Inflammatory macrophage (primary cell): Measurements from ENCODE around the gene MRRF.

Source experiments
- DNase-seq, 2 donors: peaks; one replicate each; pipeline ENCODE4 v3.0.0-alpha.2; 2020 to 2022

The MRRF gene

DNA sequence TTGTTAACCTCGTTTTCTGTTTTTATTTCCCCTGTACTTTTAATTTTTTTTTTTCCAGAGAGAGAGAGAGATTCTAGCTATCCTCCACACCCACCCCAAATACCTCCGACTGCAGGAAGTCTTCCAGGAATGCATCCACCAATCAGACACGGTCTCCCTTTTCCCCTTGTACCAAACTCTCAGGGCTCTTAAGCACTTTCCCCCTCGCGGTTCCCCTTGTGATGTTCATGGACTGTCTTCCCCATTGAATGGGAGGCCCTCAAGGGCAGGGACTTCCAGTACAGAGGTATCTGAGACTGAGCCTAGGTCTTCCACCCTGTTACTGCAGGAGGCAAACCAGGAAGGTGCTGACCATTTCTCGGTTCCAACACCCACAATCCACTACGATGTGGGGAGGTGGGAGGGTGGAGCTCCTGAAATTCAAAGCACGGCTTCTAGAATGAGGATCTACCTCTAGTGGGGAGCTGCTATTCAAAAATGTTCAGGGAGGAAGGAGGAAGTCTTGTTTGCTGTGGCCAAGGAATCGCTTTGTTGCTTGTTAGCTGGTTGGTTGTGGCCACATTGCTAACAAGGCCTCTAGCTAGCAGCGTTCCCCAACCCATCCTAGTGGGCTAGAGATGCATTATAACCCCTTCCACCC, 68.6 kb downstream of the MRRF start:
- DNase-seq, result peak; percentile 28 to 50

DNA sequence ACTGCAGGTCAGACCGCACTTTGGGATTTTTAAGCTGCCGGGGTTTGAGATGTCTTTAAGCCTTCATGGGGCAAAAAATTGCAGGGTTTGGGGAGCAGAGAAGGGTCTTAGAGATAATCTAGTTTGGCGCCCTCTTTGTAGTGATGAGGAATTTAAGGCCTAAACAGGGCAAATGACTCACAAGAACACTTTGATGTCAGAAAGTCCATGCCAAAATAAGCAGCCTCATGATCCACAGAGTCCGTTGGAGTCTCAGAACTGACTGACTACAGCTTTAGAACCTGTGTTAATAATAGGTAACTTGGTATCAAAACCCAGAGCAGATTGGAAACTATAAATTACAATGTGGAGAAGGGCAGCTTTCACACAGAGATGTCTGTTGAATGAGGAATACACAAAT, 70.2 kb downstream of the MRRF start:
- no peak for DNase-seq

DNA sequence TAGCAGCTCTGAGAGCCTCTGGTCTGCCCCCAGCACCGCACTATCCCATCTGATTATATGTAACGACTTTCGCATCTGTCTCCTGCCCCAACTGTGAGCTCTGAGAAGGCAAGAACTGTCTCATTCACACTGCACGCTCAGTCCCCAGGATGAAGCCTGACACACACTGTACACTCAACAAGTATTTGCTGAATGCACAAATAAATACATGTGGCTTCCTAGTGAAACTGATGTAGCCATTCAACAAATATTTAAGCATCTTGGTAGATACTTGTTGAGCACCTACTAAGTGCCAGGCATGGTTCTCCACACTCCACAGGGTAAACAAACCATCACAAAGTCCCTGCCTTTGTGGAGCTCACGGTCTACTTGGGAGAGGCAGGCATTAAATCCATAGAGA, 71.5 kb downstream of the MRRF start:
- no peak for DNase-seq

DNA sequence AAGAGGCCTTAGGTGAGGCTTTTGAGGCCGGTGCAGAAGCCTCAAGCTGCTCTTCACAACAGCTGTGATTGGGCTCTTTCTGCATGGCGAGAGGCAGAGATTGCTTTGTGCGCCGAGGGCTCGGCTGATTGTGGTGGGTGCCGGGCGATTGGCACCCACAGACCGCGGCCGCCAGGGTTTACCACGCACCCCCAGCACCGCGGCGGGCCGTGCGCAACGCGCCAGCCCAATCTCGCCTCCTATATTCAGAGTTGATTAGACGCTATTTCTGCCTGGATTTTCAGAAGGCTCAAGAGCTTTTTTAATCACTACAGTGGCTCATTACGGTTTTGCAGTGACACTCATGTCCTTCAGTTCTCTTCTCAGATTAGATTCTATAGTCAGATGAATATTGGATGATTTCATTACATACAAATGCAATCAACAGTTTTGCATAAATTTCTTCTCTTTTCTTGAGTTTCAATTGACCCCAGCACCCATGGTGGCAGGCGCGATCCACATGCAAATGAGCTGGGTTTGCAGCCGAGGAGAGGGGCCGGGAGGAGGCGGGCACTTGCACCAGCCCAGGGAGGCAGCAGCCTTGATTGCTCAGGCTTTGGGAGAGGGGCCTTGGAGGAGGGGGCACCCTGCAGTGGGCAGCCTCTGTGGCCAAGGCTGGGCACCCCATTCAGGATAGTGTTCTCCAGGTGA, 72.3 kb downstream of the MRRF start:
- DNase-seq, result no peak

DNA sequence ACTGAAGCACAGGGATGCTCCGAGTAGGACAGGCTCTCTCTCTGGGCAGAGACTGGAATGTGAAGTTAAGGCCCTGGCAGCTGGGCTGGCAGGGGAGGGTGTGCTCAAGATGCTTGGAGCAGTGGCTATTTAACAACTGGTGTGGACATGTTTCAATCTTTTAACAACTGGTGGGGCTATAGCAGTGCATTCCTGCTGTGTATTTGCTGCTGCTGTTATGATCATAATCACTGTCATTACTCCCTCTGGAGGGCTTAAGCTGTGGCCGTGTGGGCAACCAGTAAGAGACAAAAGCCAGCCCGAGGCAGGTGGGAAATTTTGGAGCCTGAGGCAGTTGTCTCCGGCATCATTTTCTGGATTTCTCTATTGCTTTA, 72.9 kb downstream of the MRRF start:
- no peak for DNase-seq

DNA sequence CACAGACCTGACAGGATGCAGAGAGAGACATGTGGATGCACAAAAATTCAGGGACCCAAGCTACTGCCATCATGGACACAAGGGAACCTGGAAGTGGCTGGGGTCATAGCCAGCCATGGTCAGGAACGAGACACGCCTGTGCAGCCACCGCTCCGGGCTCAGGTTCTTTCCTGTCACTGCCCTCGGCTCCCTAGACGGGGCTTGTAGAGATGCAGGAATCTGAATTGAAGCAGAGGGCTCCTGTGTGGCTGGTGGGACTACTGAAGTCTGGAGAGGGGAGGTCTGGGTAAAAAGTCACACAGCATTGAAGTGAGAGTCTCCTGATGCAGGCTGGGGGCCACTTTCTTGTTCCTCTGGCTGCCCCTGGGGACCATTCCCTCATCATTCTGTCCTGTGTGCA, 73.9 kb downstream of the MRRF start:
- no peak for DNase-seq

DNA sequence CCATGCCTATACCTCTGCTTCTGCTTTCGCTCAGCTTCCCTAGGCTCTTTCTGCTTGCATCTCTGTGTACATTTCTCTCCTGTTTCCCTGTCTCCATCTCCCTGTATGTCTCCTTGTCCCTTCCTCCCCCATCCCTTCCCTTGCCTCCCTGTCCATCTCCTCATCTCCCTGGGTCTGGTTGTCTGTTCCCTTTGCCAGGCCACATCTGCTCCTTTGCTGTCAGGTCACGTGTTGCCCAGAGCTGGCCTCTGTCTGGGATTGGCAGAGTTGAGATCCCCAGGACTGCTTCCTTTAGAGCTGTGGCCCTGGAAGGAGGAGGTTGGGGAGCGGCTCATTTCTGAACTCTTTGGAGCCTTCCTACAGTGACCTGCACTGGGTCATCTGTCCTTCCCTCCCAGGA, 74.3 kb downstream of the MRRF start:
- DNase-seq, result no peak

DNA sequence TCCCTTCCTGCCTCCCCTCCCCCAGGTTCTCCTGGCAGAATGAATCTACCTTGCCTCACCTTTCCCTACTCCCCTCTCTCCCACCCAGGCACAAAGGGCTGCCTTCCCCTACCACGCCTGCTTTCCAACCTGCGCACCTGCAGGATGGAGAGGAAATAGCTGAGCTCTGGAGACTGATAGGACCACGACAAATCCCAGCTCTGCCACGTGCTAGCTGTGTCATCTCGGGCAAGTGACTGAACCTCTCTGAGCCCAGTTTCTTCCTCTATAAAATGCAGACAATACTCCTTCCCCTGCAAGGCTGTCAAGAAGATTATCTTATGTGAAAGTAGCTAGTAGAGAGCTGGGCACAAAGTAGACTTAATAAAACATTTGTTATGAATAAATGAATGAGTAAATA, 74.9 kb downstream of the MRRF start:
- DNase-seq, result no peak

DNA sequence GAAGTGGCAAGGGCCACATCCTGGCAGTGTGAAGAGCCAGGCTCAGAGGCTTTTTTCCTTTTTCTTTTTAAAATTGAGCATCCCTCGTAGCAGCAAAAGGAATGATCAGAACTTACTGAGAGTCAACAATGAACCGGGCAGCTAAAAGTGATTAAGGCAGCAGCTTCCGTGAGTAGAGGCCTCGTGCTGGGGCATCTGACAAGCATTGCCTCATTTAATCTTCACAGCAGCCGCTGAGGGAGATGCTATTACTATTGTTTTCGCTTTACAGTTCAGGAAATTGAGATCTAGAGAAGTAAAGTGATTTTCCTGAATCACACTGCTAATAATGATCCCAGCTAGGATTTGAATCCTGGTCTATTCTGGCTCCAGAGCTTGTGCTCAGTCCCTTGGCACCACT, 75.5 kb downstream of the MRRF start:
- no peak for DNase-seq

DNA sequence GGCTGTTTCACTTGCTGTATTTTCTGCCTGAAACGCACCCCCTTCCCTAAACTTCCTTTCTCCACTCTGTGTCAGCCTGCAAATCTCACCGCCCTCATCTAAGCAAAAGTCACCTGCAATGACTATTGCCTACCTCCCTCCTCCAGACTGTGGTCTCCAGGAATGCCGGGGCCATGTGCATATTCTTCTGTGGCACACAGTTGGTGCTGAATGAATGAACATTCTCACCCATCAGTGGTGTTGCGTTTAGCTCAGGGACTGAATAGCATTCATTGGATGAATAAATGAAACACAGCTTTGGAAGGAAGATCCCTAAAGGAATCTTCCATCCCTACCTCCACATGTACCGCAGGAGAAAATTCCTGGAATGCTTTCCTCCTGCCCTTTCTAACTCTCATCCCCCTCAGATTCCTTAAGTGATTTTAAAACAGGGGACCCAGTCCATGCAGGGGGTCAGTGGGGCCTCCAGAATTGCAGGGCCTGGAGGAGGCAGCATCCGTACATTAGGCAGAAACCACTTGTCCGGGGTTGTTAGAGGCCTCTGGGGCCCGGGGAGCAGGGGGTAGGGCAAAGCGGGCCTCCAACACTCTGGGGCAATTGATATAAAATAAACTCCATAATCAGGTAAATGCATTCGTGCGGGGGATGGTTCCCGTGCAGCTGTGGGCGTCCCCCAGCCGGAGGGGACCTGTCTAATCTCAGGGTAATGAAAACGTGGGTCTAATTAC, 77.8 kb downstream of the MRRF start:
- DNase-seq, result no peak

DNA sequence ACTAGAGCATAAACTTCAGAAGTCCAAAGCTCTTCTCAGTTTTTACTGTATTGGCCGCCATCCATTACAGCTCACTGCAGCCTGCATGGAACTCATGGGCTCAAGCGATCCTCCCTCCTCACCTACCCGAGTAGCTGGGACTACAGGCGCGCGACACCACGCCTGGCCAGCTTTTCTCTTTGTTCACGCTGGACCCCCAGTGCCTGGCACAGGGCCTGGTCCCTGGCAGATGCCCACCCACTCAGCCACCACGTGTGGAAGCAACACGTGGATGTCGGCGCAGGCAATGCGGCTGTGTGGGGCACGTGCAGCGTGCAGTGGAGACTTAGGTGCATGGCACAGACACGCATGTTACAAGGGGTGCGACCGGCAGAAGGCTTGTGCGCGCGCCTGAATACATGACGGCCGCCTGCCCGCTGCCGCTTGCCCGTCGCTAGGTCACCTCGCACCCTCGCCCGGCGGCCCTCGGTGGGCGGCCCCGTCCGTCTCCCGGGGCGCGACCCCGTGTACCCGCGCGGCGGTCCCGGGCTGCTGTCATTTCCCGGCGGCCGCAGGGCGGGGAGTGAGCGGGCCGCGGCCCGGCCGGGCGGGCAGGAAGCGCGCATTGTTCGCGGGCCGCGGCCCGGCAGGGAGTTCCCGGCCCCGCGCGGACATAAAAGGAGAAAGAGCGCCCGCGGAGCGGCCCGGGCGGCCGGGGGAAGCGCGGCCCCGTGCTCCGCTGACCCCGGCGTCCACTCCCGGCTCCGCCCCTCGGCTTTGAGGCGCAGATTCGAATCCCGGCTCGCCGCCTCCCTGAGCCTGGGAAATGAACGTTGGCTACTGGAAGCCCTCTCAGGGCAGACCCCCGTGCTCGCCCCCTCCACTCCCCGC, 82.0 kb downstream of the MRRF start:
- DNase-seq, result peak in 1 of 2 donors; percentile 52

DNA sequence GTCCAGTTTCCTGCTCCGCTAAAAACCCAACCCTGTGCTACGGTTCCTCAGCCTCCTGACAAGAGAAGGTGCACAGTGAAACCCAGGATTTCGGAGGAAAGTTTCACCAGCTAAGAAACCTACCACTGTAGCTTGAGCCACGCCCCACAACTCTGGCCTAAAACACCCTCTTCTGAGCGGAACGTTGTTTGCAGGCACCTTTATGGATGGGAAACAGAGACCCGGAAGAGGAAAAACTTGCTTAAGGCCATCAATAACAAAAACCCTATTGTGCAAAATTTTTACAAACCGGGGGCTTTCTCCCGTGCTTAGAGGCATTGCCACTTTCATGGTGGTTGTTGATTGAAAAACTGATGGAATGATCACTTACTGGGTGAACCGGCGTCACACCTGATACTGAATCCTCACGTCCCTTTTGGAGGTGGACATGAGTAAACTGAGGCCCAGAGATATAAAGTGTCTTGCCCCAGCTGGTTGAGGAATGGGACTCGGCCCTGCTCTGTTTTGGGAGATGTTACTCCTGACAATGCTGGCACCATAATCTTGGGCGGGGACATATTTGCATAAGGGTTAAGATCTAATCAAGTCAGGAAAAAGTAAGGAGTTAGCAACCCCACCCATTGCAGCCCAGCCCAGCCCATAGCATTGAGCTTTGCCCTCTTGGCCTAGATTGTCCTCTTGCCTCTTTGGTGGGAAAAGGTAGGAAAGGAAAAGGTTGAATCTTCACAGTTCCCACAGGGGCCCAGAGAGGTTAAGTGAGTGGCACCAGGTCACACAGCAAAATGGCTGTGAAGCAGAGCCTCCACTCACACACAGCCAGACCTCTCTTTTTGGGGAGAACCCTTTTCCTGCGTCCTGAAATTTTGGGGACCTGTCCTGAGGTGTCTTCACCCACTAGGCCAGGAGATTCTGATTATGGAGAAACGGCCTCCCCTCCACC, 82.9 kb downstream of the MRRF start:
- DNase-seq, result no peak

DNA sequence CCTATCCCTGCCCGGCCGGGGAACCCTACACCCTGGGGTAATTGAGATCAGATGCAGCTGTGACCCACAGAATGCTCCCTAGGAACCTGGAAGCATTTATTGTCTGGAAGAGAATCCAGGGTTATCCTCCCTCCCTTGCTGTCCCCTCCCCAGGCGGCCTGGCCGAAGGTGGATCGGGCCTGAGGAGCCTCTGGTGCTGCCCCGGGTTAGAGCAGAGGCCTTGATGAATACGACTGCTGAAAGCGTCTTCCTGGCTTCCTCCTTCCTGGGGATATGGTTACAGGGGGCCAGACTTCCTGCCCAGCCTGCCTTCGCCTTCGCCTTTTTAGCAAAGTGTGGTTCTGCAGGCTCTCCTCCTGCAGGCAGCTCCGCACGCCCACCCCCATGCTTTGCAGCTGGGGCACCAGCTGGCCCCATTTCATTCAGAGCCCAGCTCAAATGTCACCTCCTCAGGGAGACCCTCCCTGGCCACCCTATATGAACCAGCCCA, 83.7 kb downstream of the MRRF start:
- no peak for DNase-seq

DNA sequence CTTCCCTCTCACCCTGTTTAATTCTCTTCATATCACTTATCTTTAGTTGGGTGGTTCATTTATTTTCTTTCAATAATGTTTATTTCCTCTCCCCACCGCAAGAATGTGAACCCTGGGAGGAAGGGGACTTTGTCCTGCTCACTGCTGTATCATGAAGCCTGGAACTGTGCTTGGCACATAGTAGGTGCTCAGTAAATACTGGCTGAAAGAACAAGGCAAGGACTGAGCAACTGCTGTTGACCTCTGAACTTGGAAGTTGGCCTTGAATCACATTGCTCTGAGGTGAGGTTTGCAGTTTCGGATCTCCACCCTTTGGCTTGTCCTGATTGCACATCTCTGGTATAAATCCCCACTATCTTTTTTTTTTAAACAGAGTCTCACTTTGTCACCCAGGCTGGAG, 84.1 kb downstream of the MRRF start:
- no peak for DNase-seq

DNA sequence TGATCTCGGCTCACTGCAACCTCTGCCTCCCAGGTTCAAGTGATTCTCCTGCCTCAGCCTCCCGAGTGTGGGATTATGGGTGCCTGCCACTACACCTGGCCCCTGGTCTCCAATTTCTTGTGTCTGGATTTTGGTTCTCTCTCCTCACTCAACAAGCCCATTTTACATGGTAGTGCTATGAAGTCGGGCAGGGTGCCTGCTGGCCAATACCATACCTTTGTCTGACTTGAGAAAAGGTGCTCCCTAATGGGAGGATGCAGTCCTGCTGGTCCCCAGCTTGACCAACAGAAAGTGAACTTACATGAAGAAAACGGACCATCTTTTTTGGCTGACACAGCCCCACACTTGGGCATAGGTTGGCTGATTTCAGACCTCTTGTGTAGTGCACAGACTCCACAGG, 84.5 kb downstream of the MRRF start:
- DNase-seq, result no peak

DNA sequence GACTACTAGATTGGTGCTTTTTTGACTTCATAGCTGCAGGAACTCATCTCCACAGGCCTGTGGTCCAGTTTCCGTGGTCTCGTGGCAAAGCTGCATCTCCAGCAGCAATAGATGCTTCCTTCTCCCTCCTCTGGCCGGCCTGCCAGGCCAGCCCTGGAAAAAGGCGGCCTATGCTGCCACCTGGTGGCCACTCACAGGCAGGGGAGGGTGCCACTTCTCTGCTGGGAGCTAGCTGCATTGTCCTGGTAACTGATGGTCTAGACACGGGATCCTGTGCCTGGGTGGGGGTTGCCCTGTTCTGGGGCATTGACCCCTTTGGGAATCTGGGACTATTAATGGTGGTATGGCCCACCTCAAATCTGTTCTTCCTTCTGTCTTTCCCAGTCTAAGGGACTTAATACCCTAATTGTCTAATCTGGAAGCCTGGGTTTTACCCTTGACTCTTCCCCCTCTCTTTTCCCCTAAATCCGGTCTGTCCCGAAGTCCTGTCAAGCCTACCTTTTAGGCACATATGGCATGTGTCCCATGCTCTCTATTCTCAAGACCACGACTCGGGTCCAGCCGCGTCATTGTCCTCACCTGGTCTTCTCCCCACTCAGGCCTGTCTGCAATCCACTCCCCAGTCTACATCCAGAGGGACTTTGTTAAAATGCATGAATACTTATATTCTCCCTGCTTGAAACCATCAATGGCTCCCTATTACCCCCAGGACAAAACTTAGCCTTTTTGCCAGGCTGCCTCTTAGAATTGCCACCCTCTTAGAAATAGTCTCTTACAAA, 86.1 kb downstream of the MRRF start:
- DNase-seq, result peak; percentile 83 to 85

DNA sequence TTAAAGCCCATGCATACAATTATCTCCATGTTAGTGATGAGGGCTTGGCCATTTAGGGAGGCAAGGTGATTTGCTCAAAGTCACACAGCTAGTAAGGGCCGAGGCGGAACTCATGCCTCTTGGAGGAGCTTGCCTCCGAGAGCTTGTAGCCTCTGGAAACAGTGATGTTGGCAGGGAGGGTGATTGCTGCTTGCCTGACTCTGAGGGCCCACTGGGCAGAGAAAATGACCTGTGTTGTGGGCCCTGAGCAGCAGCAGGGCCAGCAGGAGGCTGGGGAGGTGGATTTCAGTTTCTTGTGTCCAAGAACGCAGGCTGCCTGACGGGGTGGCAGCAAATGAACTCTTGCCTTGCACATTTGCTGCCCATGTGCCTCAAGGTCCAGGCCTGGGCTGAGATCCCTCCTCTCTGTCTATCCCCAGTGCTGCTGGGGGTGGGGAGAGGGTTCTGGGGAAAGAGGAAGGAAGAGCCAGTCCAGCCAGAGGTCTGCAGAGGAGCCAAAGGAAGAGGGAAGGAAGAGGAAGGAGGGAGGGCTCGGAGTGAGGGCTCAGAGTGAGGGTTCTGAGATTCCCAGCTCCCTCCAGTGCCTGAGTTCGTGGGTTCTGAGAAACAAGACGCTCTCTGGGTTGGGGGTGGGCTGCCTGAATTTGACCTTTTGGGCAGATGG, 90.0 kb downstream of the MRRF start:
- peak; percentile 77 to 85 for DNase-seq

DNA sequence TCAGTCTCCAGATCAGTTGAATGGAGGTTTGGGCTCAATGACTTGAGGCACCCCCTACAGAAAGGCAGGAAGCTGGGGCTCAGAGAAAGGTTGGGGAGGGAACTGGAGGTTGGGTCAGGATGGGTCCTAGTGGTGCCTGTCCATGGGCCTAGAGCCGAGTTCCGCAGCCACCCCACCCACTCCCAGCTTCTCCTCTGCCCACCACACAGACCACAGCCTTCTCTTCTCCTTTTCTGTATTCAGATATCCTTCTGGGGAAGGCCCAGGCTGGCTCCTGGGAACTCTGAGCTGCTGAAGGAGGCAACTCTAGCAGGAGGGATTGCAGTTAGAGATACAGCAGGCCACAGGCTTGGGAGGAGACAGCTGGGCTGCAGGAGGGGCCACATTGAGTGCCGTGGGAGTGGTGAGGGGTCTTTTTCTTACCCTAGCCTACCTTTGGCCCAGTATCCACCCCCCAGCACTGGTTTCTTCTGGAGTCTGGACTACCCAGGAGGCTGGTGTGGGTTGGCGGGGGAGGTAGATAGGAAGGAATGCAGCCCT, 90.7 kb downstream of the MRRF start:
- DNase-seq, result peak; percentile 82 to 90

DNA sequence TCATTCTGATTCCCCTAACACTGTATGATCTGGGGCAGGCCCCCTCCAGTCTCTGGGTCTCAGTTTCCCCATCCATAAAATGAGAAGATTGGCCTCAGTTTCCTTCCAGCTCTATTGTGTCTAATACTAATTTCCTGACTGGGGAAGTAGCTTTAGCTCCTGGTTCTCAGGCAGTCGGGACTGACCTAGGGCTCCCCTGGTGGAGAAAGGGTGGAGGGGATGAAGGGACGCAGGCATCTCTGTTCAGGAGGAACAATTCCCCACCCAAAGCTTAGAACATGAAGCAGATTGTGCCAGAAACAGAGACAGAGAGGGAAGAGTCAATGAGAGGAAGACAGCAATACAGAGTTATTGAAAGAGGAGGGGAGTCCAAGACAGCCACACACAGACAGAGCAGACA, 91.9 kb downstream of the MRRF start:
- DNase-seq, result peak in 1 of 2 donors; percentile 35

DNA sequence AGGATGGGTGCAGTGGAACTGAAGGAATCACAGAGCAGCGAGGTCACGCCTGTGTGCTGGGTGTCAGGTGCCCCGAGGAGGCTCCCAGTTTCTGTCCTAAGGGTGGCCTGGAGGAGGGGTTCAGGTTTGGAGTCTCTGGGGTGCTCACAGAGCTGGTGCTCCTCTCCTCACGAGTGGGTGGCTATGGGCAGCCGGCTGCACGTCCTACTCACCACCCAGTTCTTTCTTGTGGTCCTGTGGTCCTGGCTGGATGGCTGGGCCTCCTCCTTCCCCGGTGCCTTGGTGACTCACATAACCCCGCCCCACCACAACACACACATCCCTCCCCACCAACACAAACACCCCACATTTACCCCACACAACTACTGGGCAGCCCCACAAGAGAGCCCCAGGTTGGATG, 96.2 kb downstream of the MRRF start:
- DNase-seq, result no peak
